Measurements from ENCODE around the gene PLA2G6.

PLA2G6 gene

GRCh38 chr22:38181453-38182200 lies at the start of gene PLA2G6:
Gene PLA2G6, minus strand, starts transcription at chr22:38181830. Its CDS starts 12,404 bp downstream, at chr22:38169426.
- DNase-seq (ENCODE audit: low spot score), result peak; percentile 99

GRCh38 chr22:38230916-38231315 lies 49.3 kb upstream of the PLA2G6 start:
- DNase-seq (ENCODE audit: low spot score), result no peak

GRCh38 chr22:38230108-38230825 lies 48.6 kb upstream of the PLA2G6 start:
- peak; percentile 69 for DNase-seq (ENCODE audit: low spot score)

- DNase-seq (ENCODE audit: low spot score), result no peak
Observed at GRCh38 chr22:38228873-38229740, 47.5 kb upstream of the PLA2G6 start.

GRCh38 chr22:38228326-38228872 lies 46.8 kb upstream of the PLA2G6 start:
- peak; percentile 58 for DNase-seq (ENCODE audit: low spot score)

GRCh38 chr22:38226853-38227649 lies 45.4 kb upstream of the PLA2G6 start:
- no peak for DNase-seq (ENCODE audit: low spot score)

GRCh38 chr22:38223289-38223960 lies 41.8 kb upstream of the PLA2G6 start:
- no peak for DNase-seq (ENCODE audit: low spot score)

- no peak for DNase-seq (ENCODE audit: low spot score)
Observed at GRCh38 chr22:38222797-38223119, 41.1 kb upstream of the PLA2G6 start.

- DNase-seq (ENCODE audit: low spot score), result no peak
Observed at GRCh38 chr22:38221908-38222796, 40.5 kb upstream of the PLA2G6 start.

GRCh38 chr22:38221407-38221806 lies 39.8 kb upstream of the PLA2G6 start:
- no peak for DNase-seq (ENCODE audit: low spot score)

- no peak for DNase-seq (ENCODE audit: low spot score)
Observed at GRCh38 chr22:38220653-38221386, 39.2 kb upstream of the PLA2G6 start.

GRCh38 chr22:38220163-38220562 lies 38.5 kb upstream of the PLA2G6 start:
- no peak for DNase-seq (ENCODE audit: low spot score)

- no peak for DNase-seq (ENCODE audit: low spot score)
Observed at GRCh38 chr22:38219632-38220031, 38.0 kb upstream of the PLA2G6 start.

GRCh38 chr22:38218661-38219622 lies 37.3 kb upstream of the PLA2G6 start:
- no peak for DNase-seq (ENCODE audit: low spot score)

- no peak for DNase-seq (ENCODE audit: low spot score)
Observed at GRCh38 chr22:38215156-38216038, 33.8 kb upstream of the PLA2G6 start.

- no peak for DNase-seq (ENCODE audit: low spot score)
Observed at GRCh38 chr22:38214302-38215056, 32.8 kb upstream of the PLA2G6 start.
